K562 (cell line): ENCODE results near the gene ASCL2.

Experiments
- CEBPB ChIP-seq: fragments of 450-650 bp; IDR thresholded peaks from 2 replicates; pipeline ENCODE4 v1.6.1; 2016; ENCODE audit warnings: missing genetic modification characterization, missing compliant biosample characterization
- GABPA ChIP-seq: fragments of 200-800 bp; sonication (Bioruptor generic); conservative IDR thresholded peaks from 2 replicates; pipeline ENCODE4 v1.6.1; 2016; ENCODE audit warnings: low read depth, missing genetic modification characterization, missing compliant biosample characterization
- HNRNPK ChIP-seq: fragments of 200-400 bp; formaldehyde crosslinking; IDR thresholded peaks from one replicate; pipeline ENCODE4 v1.6.1; 2018; ENCODE audit warnings: mild to moderate bottlenecking, low read depth, low read length; ENCODE audit not compliant: poor library complexity, severe bottlenecking
- POLR2A ChIP-seq: fragments of 450-650 bp; conservative IDR thresholded peaks from 2 replicates; pipeline ENCODE4 v1.6.1; 2016
- POLR2AphosphoS5 ChIP-seq: IDR thresholded peaks from 2 replicates; pipeline ENCODE4 v1.6.1; 2011; ENCODE audit warnings: mild to moderate bottlenecking, low read depth, low read length, moderate library complexity; ENCODE audit not compliant: control insufficient read depth, insufficient read depth
- RAD51 ChIP-seq: fragments of 450-650 bp; IDR thresholded peaks from 2 replicates; pipeline ENCODE4 v1.7.1; 2016; ENCODE audit warnings: low read depth, mild to moderate bottlenecking, borderline replicate concordance
- SP1 ChIP-seq: sonication (generic); formaldehyde crosslinking; IDR thresholded peaks from 2 replicates; pipeline ENCODE4 v1.8.1; 2022; ENCODE audit warnings: mild to moderate bottlenecking, missing genetic modification reagents
- ZKSCAN3 ChIP-seq: fragments of 250-450 bp; sonication (Bioruptor Pico); IDR thresholded peaks from 2 replicates; pipeline ENCODE4 v1.4.0; 2020
- ZNF316 ChIP-seq: fragments of 450-650 bp; IDR thresholded peaks from 2 replicates; pipeline ENCODE4 v1.6.1; 2016
- TF ChIP-seq, protein P1 (sequence below): fragments of 450-650 bp; IDR thresholded peaks from 2 replicates; pipeline ENCODE4 v1.6.1; 2018; ENCODE audit not compliant: partially characterized antibody

DNA sequence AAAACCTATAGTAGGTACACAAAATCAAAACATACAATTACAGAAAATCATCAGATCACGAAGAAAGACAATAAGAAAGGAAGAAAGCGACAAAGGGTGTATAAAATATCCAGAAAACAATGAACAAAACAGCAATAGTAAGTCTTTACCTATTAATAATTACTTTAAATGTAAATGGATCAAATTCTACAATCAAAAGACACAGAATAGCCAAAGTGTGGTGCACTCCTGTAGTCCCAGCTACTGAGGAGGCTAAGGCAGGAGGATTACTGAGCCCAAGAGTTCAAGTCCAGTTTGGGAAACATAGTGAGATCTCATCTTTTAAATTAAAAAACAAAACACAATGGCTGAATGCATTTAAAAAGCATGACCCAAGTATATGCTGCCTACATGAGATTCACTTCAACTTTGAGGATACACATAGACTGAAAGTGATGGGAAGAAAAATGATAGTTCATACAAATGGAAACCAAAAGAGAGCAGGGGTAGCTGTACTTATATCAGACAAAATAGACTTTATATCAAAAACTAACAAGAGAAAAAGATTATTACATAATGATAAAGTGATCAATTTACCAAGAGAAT is 40.6 kb downstream of the ASCL2 start:
- TF ChIP-seq GABPA (no peak), SP1 (CRISPR knock-in tag) (no peak), POLR2A (no peak), HNRNPK (no peak), POLR2AphosphoS5 (no peak), CEBPB (tag) (no peak), ZNF316 (no peak), RAD51 (no peak), ZKSCAN3 (CRISPR knock-in tag) (no peak)
- TF ChIP-seq, protein P1, sequence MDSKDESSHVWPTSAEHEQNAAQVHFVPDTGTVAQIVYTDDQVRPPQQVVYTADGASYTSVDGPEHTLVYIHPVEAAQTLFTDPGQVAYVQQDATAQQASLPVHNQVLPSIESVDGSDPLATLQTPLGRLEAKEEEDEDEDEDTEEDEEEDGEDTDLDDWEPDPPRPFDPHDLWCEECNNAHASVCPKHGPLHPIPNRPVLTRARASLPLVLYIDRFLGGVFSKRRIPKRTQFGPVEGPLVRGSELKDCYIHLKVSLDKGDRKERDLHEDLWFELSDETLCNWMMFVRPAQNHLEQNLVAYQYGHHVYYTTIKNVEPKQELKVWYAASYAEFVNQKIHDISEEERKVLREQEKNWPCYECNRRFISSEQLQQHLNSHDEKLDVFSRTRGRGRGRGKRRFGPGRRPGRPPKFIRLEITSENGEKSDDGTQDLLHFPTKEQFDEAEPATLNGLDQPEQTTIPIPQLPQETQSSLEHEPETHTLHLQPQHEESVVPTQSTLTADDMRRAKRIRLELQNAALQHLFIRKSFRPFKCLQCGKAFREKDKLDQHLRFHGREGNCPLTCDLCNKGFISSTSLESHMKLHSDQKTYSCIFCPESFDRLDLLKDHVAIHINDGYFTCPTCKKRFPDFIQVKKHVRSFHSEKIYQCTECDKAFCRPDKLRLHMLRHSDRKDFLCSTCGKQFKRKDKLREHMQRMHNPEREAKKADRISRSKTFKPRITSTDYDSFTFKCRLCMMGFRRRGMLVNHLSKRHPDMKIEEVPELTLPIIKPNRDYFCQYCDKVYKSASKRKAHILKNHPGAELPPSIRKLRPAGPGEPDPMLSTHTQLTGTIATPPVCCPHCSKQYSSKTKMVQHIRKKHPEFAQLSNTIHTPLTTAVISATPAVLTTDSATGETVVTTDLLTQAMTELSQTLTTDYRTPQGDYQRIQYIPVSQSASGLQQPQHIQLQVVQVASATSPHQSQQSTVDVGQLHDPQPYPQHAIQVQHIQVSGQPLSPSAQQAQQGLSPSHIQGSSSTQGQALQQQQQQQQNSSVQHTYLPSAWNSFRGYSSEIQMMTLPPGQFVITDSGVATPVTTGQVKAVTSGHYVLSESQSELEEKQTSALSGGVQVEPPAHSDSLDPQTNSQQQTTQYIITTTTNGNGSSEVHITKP, result no peak
